Progenitor cell of endocrine pancreas (in vitro differentiated cells): ENCODE results near the gene MTF1. TPM values are rescaled to one million over a fixed set of nuclear protein-coding genes. Genes with fewer than 3 reads are reported as not detected.

Experiments
- DNase-seq: peaks from one replicate; pipeline ENCODE4 v3.0.0; 2021; ENCODE audit warnings: low spot score; ENCODE audit not compliant: unreplicated experiment
- H3K27ac Mint-ChIP-seq: 2 replicates; pipeline ENCODE4 v1.8.0; 2021; ENCODE audit warnings: mild to moderate bottlenecking, moderate library complexity, mixed read lengths
- H3K27me3 Mint-ChIP-seq: 2 replicates; pipeline ENCODE4 v1.8.0; 2021; ENCODE audit warnings: mixed read lengths
- H3K36me3 Mint-ChIP-seq: 2 replicates; pipeline ENCODE4 v1.8.0; 2022; ENCODE audit warnings: mixed read lengths; ENCODE audit not compliant: insufficient read depth
- H3K4me1 Mint-ChIP-seq: 2 replicates; pipeline ENCODE4 v1.8.0; 2021; ENCODE audit warnings: low read depth, mixed read lengths
- H3K4me3 Mint-ChIP-seq: 2 replicates; pipeline ENCODE4 v1.8.0; 2021; ENCODE audit warnings: low read depth, mild to moderate bottlenecking, moderate library complexity, mixed read lengths
- H3K9me3 Mint-ChIP-seq: 2 replicates; pipeline ENCODE4 v1.8.0; 2021; ENCODE audit warnings: low read depth, mixed read lengths
- CTCF ChIP-seq: fragments of 200-600 bp; sonication (generic); IDR thresholded peaks from one replicate; pipeline ENCODE4 v1.5.0; 2021; ENCODE audit warnings: antibody characterized with exemption, mild to moderate bottlenecking; ENCODE audit not compliant: unreplicated experiment
- total RNA-seq: library from RNA; stranded (reverse); gene quantifications from 2 replicates; pipeline ENCODE4 v1.2.1, GENCODE V29; 2021

Gene MTF1
- total RNA-seq, 1 donor from 2014 or later = 15.3 TPM

DNA sequence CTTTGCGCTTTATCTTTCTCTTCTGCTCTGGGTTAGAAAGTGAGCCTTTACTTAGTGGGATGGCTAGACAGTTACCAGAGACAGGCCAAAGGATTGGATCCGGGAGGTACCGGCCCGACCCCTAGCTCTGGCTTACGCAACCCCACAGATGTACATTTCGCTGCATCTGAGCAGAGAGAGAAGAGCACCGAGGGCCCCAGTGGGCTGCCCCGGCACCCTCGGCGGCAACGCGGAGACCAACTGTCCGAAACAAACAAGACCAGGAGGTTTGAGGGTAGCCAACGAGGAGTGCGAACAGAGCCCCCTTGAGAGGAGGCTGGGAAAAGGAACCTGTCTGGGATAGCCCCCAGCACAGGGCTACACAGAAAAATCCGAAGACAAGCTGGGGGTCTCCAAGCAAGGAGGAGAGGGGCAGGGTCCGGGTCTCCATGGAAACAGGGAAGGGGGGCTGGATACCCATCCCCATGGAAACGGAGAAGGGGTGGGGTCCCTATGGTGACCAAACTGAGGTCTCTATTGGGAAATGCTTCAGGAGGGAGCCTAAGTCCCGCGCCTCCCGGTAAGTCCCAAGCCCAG, 373 bp downstream of the MTF1 start:
- no peak for TF ChIP-seq CTCF
- DNase-seq = no peak
- Mint-ChIP-seq H3K36me3 (peaks cover 7% of the 10 kb centered on the region), H3K4me3 (peak overlapping the region; percentile 94), H3K4me1 (peaks cover 9% of the 10 kb centered on the region), H3K27me3 (no peaks in the 10 kb centered on the region), H3K27ac (peak overlapping the region; percentile 96), H3K9me3 (no peaks in the 10 kb centered on the region)

GRCh38 chr1:37854406-37854805, 5.0 kb downstream of the MTF1 start:
- H3K27me3 Mint-ChIP-seq = no peaks in the 10 kb centered on the region
- H3K4me1 Mint-ChIP-seq = peaks cover 5% of the 10 kb centered on the region
- no peak for DNase-seq
- H3K9me3 Mint-ChIP-seq = no peaks in the 10 kb centered on the region
- TF ChIP-seq CTCF = no peak
- H3K4me3 Mint-ChIP-seq = no peak overlapping the region
- no peak overlapping the region for H3K27ac Mint-ChIP-seq
- peaks cover 8% of the 10 kb centered on the region for H3K36me3 Mint-ChIP-seq

GRCh38 chr1:37853157-37853556, 6.2 kb downstream of the MTF1 start:
- TF ChIP-seq CTCF = no peak
- Mint-ChIP-seq H3K27ac (no peak overlapping the region), H3K4me1 (peaks cover 2% of the 10 kb centered on the region), H3K4me3 (no peak overlapping the region), H3K27me3 (no peaks in the 10 kb centered on the region), H3K36me3 (peaks cover 8% of the 10 kb centered on the region), H3K9me3 (no peaks in the 10 kb centered on the region)
- DNase-seq = no peak

- H3K36me3 Mint-ChIP-seq = peaks cover 2% of the 10 kb centered on the region
- no peaks in the 10 kb centered on the region for H3K27me3 Mint-ChIP-seq
- H3K4me3 Mint-ChIP-seq = no peak overlapping the region
- H3K4me1 Mint-ChIP-seq = peaks cover 2% of the 10 kb centered on the region
- no peak for DNase-seq
- H3K27ac Mint-ChIP-seq = no peak overlapping the region
- no peaks in the 10 kb centered on the region for H3K9me3 Mint-ChIP-seq
- TF ChIP-seq CTCF = no peak
Observed at GRCh38 chr1:37851782-37852210, 7.6 kb downstream of the MTF1 start.

- no peak for DNase-seq
- no peak overlapping the region for H3K27ac Mint-ChIP-seq
- H3K9me3 Mint-ChIP-seq = no peaks in the 10 kb centered on the region
- no peaks in the 10 kb centered on the region for H3K27me3 Mint-ChIP-seq
- H3K4me3 Mint-ChIP-seq = no peak overlapping the region
- H3K4me1 Mint-ChIP-seq = peaks cover 2% of the 10 kb centered on the region
- no peak for TF ChIP-seq CTCF
- peaks cover 2% of the 10 kb centered on the region for H3K36me3 Mint-ChIP-seq
Observed at GRCh38 chr1:37851262-37851661, 8.1 kb downstream of the MTF1 start.
